HG02588 (cell line): Measurements from ENCODE around the gene APBA1.
"Not testable (repeated sequence)": the region's sequence is repeated elsewhere in the genome, so short reads cannot be mapped to it uniquely, and the experiment has no call there.

ENCODE experiments used
- ATAC-seq: cut with Tn5 transposase; IDR thresholded peaks from one replicate; pipeline ENCODE4 v1.9.1; 2021; ENCODE audit warnings: mild to moderate bottlenecking, moderate library complexity; ENCODE audit not compliant: unreplicated experiment

Gene APBA1

GRCh38 chr9:69609156-69609555, 63.0 kb downstream of the APBA1 start:
- no peak for ATAC-seq

- no peak for ATAC-seq
These were observed 66.1 kb downstream of the APBA1 start for GRCh38 chr9:69606089-69606488.

GRCh38 chr9:69605406-69605805, 66.8 kb downstream of the APBA1 start:
- ATAC-seq, result no peak

- no peak for ATAC-seq
These were observed 67.5 kb downstream of the APBA1 start for GRCh38 chr9:69604568-69605219.

GRCh38 chr9:69603656-69604055, 68.5 kb downstream of the APBA1 start:
- ATAC-seq, result no peak

GRCh38 chr9:69602773-69603172, 69.4 kb downstream of the APBA1 start:
- ATAC-seq, result no peak

- no peak for ATAC-seq
These were observed 70.5 kb downstream of the APBA1 start for GRCh38 chr9:69601698-69602097.

- no peak for ATAC-seq
These were observed 71.7 kb downstream of the APBA1 start for GRCh38 chr9:69600314-69601047.

- ATAC-seq, result no peak
These were observed 72.8 kb downstream of the APBA1 start for GRCh38 chr9:69599232-69599971.

GRCh38 chr9:69596906-69597305, 75.3 kb downstream of the APBA1 start:
- ATAC-seq, result not testable (repeated sequence)

- no peak for ATAC-seq
These were observed 78.0 kb downstream of the APBA1 start for GRCh38 chr9:69594180-69594579.

- ATAC-seq, result no peak
These were observed 78.4 kb downstream of the APBA1 start for GRCh38 chr9:69593756-69594155.

GRCh38 chr9:69593301-69593700, 78.9 kb downstream of the APBA1 start:
- no peak for ATAC-seq

- ATAC-seq, result no peak
These were observed 81.9 kb downstream of the APBA1 start for GRCh38 chr9:69590266-69590665.

- no peak for ATAC-seq
These were observed 83.0 kb downstream of the APBA1 start for GRCh38 chr9:69589156-69589555.

- ATAC-seq, result no peak
These were observed 86.6 kb downstream of the APBA1 start for GRCh38 chr9:69585571-69585970.

- ATAC-seq, result no peak
These were observed 87.4 kb downstream of the APBA1 start for GRCh38 chr9:69584759-69585158.

GRCh38 chr9:69583645-69584234, 88.4 kb downstream of the APBA1 start:
- no peak for ATAC-seq

- no peak for ATAC-seq
These were observed 89.5 kb downstream of the APBA1 start for GRCh38 chr9:69582544-69583297.

GRCh38 chr9:69582018-69582417, 90.2 kb downstream of the APBA1 start:
- no peak for ATAC-seq
